ENCODE results near the gene HS2ST1. TPM values are rescaled to one million over a fixed set of nuclear protein-coding genes. Genes with fewer than 3 reads are reported as not detected.

Gene HS2ST1
- polyA plus RNA-seq, 1 experiment = 22.4 TPM

- ChIA-PET POLR2A (no interaction called here), CTCF (interaction anchor here (1.0 to 7.0 kb wide), 3 partner anchors 10 to 389 kb away, joined by 3 to 77 read pairs (median 7); partner anchors contain the start of gene SH3GLB1)
- H3K27ac ChIP-seq (ENCODE audit: low read depth, low read length) = no peak overlapping the region
Observed at GRCh38 chr1:87093286-87093685, 178.9 kb downstream of the HS2ST1 start.

GRCh38 chr1:87094238-87094637 lies 179.8 kb downstream of the HS2ST1 start:
- H3K27ac ChIP-seq (ENCODE audit: low read depth, low read length) = no peak overlapping the region
- TF ChIP-seq CTCF (IDR thresholded peaks at IDR 0.05; ENCODE audit: low read depth, low read length) = no peak
- H3K4me3 ChIP-seq (ENCODE audit: low read depth, low read length) = no peak overlapping the region
- DNase-seq (ENCODE audit: low read depth, low spot score) = no peak
- ChIA-PET POLR2A (no interaction called here), CTCF (interaction anchor here (2.1 to 7.0 kb wide), 2 partner anchors 10 to 390 kb away, joined by 7 to 77 read pairs; partner anchors contain the start of gene SH3GLB1)
- no peaks in the 10 kb centered on the region for H3K27me3 ChIP-seq (ENCODE audit: control insufficient read depth, insufficient read depth, low read length)
- H3K9me3 ChIP-seq (ENCODE audit: control insufficient read depth, insufficient read depth, low read length) = no peaks in the 10 kb centered on the region

More at GRCh38 chr1:87093286-87093685, 178.9 kb downstream of the HS2ST1 start:
- no peak for TF ChIP-seq CTCF (IDR thresholded peaks at IDR 0.05; ENCODE audit: low read depth, low read length)
- H3K9me3 ChIP-seq (ENCODE audit: control insufficient read depth, insufficient read depth, low read length) = no peaks in the 10 kb centered on the region
- H3K4me3 ChIP-seq (ENCODE audit: low read depth, low read length) = no peak overlapping the region
- DNase-seq (ENCODE audit: low read depth, low spot score) = no peak
- no peaks in the 10 kb centered on the region for H3K27me3 ChIP-seq (ENCODE audit: control insufficient read depth, insufficient read depth, low read length)

- DNase-seq (ENCODE audit: low read depth, low spot score) = no peak
- POLR2A ChIA-PET = no interaction called here
- Histone ChIP-seq H3K27me3 (ENCODE audit: control insufficient read depth, insufficient read depth, low read length) (no peaks in the 10 kb centered on the region), H3K9me3 (ENCODE audit: control insufficient read depth, insufficient read depth, low read length) (peaks cover 8% of the 10 kb centered on the region; the same call in 1 of the 2 replicates), H3K27ac (ENCODE audit: low read depth, low read length) (no peak overlapping the region), H3K4me3 (ENCODE audit: low read depth, low read length) (no peak overlapping the region)
- TF ChIP-seq CTCF (IDR thresholded peaks at IDR 0.05; ENCODE audit: low read depth, low read length) = no peak
- CTCF ChIA-PET = interaction anchor here (0.7 kb wide), 1 partner anchor 16 kb away, joined by 3 read pairs; no protein-coding TSS in a partner anchor
Observed at GRCh38 chr1:87100271-87100670, 185.8 kb downstream of the HS2ST1 start.

GRCh38 chr1:87103074-87103473 lies 188.6 kb downstream of the HS2ST1 start:
- CTCF ChIA-PET = interaction anchor here (1.2 to 1.6 kb wide), 2 partner anchors 18 to 19 kb away, joined by 3 to 4 read pairs; no protein-coding TSS in a partner anchor
- H3K9me3 ChIP-seq (ENCODE audit: control insufficient read depth, insufficient read depth, low read length) = peaks cover 8% of the 10 kb centered on the region; the same call in 1 of the 2 replicates
- POLR2A ChIA-PET = no interaction called here
- H3K27ac ChIP-seq (ENCODE audit: low read depth, low read length) = no peak overlapping the region
- H3K4me3 ChIP-seq (ENCODE audit: low read depth, low read length) = no peak overlapping the region
- no peak for DNase-seq (ENCODE audit: low read depth, low spot score)
- no peak for TF ChIP-seq CTCF (IDR thresholded peaks at IDR 0.05; ENCODE audit: low read depth, low read length)
- no peaks in the 10 kb centered on the region for H3K27me3 ChIP-seq (ENCODE audit: control insufficient read depth, insufficient read depth, low read length)

GRCh38 chr1:87104140-87104539 lies 189.7 kb downstream of the HS2ST1 start:
- no peak for DNase-seq (ENCODE audit: low read depth, low spot score)
- Histone ChIP-seq H3K27me3 (ENCODE audit: control insufficient read depth, insufficient read depth, low read length) (no peaks in the 10 kb centered on the region), H3K4me3 (ENCODE audit: low read depth, low read length) (no peak overlapping the region), H3K27ac (ENCODE audit: low read depth, low read length) (no peak overlapping the region), H3K9me3 (ENCODE audit: control insufficient read depth, insufficient read depth, low read length) (peaks cover 8% of the 10 kb centered on the region; the same call in 1 of the 2 replicates)
- CTCF ChIA-PET = interaction anchor here (1.6 kb wide), 1 partner anchor 20 kb away, joined by 4 read pairs; no protein-coding TSS in a partner anchor
- POLR2A ChIA-PET = no interaction called here
- no peak for TF ChIP-seq CTCF (IDR thresholded peaks at IDR 0.05; ENCODE audit: low read depth, low read length)

Data from AG04450 (cell line).